Neutrophil (primary cell): ENCODE data around the gene RUFY1.
A peak's percentile ranks its signal among the peaks of the same experiment; 100 is the strongest.

Source experiments
- H3K27ac ChIP-seq: fragments of 200-600 bp; sonication (generic); 2 replicates; pipeline ENCODE4 v1.5.1; 2016; ENCODE audit warnings: mild to moderate bottlenecking, moderate library complexity
- H3K27me3 ChIP-seq: fragments of 200-600 bp; sonication (generic); 2 replicates; pipeline ENCODE4 v1.6.0; 2016; ENCODE audit warnings: mild to moderate bottlenecking
- H3K36me3 ChIP-seq: fragments of 200-600 bp; sonication (generic); 2 replicates; pipeline ENCODE4 v1.5.1; 2017
- H3K4me1 ChIP-seq, 2 experiments: fragments of 200-600 bp in 1 of 2; sonication (generic) in 1 of 2; 1 replicate in 1 of 2; 2 replicates in 1 of 2; pipeline versions ENCODE4 v1.5.1 to v1.6.1; 2013 to 2016; ENCODE audit warnings: low read depth in 1 of 2, low read length in 1 of 2, mild to moderate bottlenecking in 1 of 2, moderate library complexity in 1 of 2; ENCODE audit not compliant: control insufficient read depth in 1 of 2, insufficient read depth in 1 of 2
- H3K4me3 ChIP-seq, 2 experiments: fragments of 200-600 bp in 1 of 2; sonication (generic) in 1 of 2; 1 replicate in 1 of 2; 2 replicates in 1 of 2; pipeline ENCODE4 v1.5.1; 2013 to 2016; ENCODE audit warnings: low read depth in 1 of 2, low read length in 1 of 2, mild to moderate bottlenecking in 1 of 2, moderate library complexity in 1 of 2
- H3K9me3 ChIP-seq: fragments of 200-600 bp; sonication (generic); 2 replicates; pipeline ENCODE4 v1.5.1; 2016
- CTCF ChIP-seq: fragments of 200-600 bp; sonication (generic); IDR thresholded peaks from 2 replicates; pipeline ENCODE4 v1.5.1; 2016; ENCODE audit warnings: antibody characterized with exemption

RUFY1 gene

DNA sequence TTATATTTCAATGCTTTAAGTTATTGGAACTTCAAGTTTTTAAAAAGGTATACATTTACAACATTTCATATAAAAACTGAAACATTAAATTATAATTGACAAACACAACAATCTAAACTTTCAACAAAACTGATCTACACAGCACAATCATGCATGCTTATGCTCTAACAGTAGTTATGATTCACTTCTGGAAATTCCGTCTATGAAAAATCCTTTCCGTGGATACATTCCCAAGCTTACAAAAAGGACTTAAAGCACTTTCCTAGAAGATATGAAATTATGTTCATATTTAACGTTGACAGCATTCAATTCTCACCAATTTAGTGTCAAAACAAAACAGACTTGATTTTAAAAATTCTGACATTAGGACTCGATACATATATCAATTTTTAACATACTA lies 69.4 kb downstream of the RUFY1 start:
- peak overlapping the region; percentile 98 for H3K27ac ChIP-seq
- no peaks in the 10 kb centered on the region for H3K27me3 ChIP-seq
- TF ChIP-seq CTCF, result no peak
- H3K4me3 ChIP-seq, result no peak overlapping the region
- H3K4me1 ChIP-seq, result peaks cover 45 to 47% of the 10 kb centered on the region in 2 experiments
- H3K9me3 ChIP-seq, result no peaks in the 10 kb centered on the region
- peaks cover 64% of the 10 kb centered on the region for H3K36me3 ChIP-seq

DNA sequence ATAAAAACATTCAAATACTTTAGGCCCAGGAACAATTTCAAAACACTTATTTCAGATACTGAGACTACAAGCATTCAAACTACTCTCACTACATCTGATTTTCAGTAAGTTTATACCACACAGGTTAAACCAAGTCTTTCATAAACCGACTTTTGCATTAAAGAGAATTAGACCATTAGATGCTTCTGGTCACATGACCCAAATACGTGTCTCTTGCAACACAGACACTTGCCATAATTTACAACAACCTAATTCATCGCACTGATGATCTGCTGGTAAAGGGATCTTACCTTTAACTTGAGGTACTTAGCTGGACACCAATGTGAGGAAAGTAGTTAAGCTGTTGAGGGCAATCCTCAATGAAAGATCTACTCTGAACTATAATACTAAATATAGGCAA lies 69.9 kb downstream of the RUFY1 start:
- H3K27ac ChIP-seq, result peak overlapping the region; percentile 98
- peaks cover 59% of the 10 kb centered on the region for H3K36me3 ChIP-seq
- no peak overlapping the region for H3K4me3 ChIP-seq
- no peaks in the 10 kb centered on the region for H3K9me3 ChIP-seq
- peaks cover 45 to 47% of the 10 kb centered on the region in 2 experiments for H3K4me1 ChIP-seq
- TF ChIP-seq CTCF, result no peak
- H3K27me3 ChIP-seq, result no peaks in the 10 kb centered on the region

DNA sequence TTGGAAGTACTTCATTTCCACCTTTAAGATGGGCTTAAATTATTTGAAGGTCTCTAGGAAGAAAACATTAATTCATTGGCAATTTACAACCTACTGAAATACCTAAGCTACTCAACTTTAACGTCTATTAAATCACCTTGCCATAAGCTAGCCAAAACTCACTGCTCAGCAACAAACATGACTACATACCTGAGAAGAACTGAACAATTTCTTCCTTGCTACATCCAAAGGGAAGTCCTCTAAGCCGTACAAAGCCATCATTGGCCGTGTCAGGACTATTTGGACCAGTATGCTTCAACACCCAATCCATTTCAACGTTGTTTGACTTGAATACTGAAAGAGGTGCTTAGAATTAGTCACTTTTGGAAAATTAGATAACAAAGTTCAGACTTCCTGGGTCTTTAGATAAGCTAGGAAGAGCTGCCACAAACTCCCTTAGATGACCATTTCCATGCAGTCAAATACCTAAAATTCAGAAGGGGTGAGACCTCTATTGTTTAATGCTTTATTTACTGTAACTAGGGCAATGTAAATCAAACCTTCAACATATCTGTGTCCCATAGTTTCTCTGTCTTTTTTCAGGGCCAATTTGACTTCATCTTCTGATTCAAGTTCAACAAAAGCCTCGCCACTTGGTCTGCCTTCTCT lies 70.5 kb downstream of the RUFY1 start:
- peak overlapping the region; percentile 98 for H3K27ac ChIP-seq
- H3K4me1 ChIP-seq, result peaks cover 45 to 47% of the 10 kb centered on the region in 2 experiments
- no peaks in the 10 kb centered on the region for H3K9me3 ChIP-seq
- no peak for TF ChIP-seq CTCF
- no peak overlapping the region for H3K4me3 ChIP-seq
- no peaks in the 10 kb centered on the region for H3K27me3 ChIP-seq
- H3K36me3 ChIP-seq, result peaks cover 53% of the 10 kb centered on the region

GRCh38 chr5:179621551-179622214 lies 71.3 kb downstream of the RUFY1 start:
- Histone ChIP-seq H3K27me3 (no peaks in the 10 kb centered on the region), H3K36me3 (peaks cover 45% of the 10 kb centered on the region), H3K4me3 (peak overlapping the region; percentile 96 to 100), H3K4me1 (peaks cover 45 to 47% of the 10 kb centered on the region in 2 experiments), H3K9me3 (no peaks in the 10 kb centered on the region), H3K27ac (peak overlapping the region; percentile 98)
- no peak for TF ChIP-seq CTCF

DNA sequence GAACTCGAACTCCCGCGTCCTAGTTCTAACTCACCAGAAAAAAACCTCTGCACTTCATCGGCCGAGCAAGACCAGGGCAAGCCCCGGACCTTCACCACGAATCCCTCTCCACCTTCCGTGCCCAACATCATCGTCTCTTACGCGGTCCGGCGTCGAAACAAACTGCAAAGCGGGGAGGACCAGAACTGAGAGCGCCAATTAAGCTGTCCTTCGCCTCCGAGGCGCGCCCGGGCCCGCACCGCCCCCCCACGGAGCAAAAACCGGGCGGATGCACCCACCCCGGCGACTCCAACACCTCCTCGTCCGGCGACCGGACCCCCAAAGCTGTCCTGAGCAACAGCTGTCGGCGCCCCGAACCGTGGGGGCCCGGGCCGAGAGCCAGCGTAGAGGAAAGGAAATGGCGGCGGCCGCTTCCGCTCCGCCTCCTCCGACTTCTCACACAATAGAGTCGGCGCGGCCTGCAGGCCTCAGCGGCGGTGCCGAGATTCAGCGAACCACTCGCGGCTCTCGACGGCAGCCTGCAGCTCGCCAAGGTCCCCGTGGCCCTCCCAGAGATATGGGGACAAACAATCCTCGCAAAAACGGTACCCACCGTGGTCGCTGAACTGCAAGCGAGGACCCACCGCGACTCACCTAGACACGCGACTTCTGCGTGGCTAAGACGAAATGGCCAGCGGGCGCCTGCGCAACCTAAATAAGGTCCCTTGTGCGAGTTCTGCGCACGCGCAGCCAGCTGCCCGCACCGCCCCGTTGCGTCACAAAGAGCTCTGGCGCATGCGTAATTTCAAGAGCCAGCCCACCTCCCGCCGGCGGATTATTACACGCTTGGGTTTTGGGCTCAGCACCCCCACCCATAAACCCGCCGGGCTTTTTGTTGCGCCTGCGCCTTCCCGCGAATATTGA lies 72.9 kb downstream of the RUFY1 start, which contains the start of gene HNRNPH1:
Gene HNRNPH1, minus strand, starts transcription at position 669 of the 903 bp plus-strand sequence. Its CDS starts 538 bp downstream, at position 131.
- no peak for TF ChIP-seq CTCF
- Histone ChIP-seq H3K4me1 (peaks cover 45 to 47% of the 10 kb centered on the region in 2 experiments), H3K27me3 (no peaks in the 10 kb centered on the region), H3K4me3 (peak within 1 kb of the TSS; percentile 96 to 100), H3K27ac (peak within 1 kb of the TSS; percentile 98), H3K36me3 (peaks cover 29% of the 10 kb centered on the region), H3K9me3 (no peaks in the 10 kb centered on the region)
